Activated CD8-positive, alpha-beta memory T cell treated with anti-CD3 and anti-CD28 coated beads, Interleukin-2, amount 50 U/mL, for 24 hours (primary cell): Measurements from ENCODE around the gene TTC8.

Experiments used
- DNase-seq: peaks from one replicate; pipeline ENCODE4 v3.0.0-alpha.2; 2020; ENCODE audit errors: extremely low read depth

Gene TTC8

GRCh38 chr14:88868558-88869159 is 44.2 kb downstream of the TTC8 start:
- DNase-seq = no peak

GRCh38 chr14:88870777-88871176 is 46.3 kb downstream of the TTC8 start:
- DNase-seq = no peak

GRCh38 chr14:88871429-88871828 is 47.0 kb downstream of the TTC8 start:
- DNase-seq = no peak

- no peak for DNase-seq
Observed at GRCh38 chr14:88872976-88873375, 48.5 kb downstream of the TTC8 start.

- no peak for DNase-seq
Observed at GRCh38 chr14:88877192-88877591, 52.7 kb downstream of the TTC8 start.

GRCh38 chr14:88879022-88879421 is 54.6 kb downstream of the TTC8 start:
- DNase-seq = no peak

GRCh38 chr14:88882236-88882635 is 57.8 kb downstream of the TTC8 start:
- DNase-seq = no peak

- no peak for DNase-seq
Observed at GRCh38 chr14:88895116-88895515, 70.7 kb downstream of the TTC8 start.

GRCh38 chr14:88901189-88901588 is 76.7 kb downstream of the TTC8 start:
- DNase-seq = no peak

- no peak for DNase-seq
Observed at GRCh38 chr14:88901991-88902390, 77.5 kb downstream of the TTC8 start.

GRCh38 chr14:88902850-88903249 is 78.4 kb downstream of the TTC8 start:
- no peak for DNase-seq

GRCh38 chr14:88904206-88904647 is 79.8 kb downstream of the TTC8 start:
- no peak for DNase-seq

- DNase-seq = no peak
Observed at GRCh38 chr14:88904864-88905263, 80.4 kb downstream of the TTC8 start.

- no peak for DNase-seq
Observed at GRCh38 chr14:88908216-88908615, 83.8 kb downstream of the TTC8 start.

GRCh38 chr14:88910386-88910785 is 85.9 kb downstream of the TTC8 start:
- no peak for DNase-seq

GRCh38 chr14:88911809-88912208 is 87.4 kb downstream of the TTC8 start:
- DNase-seq = no peak

GRCh38 chr14:88914956-88915355 is 90.5 kb downstream of the TTC8 start:
- DNase-seq = no peak

- no peak for DNase-seq
Observed at GRCh38 chr14:88919502-88919901, 95.1 kb downstream of the TTC8 start.
